WI38 (cell line): ENCODE measurements around the gene SCAI.
"Not testable (repeated sequence)": the region's sequence is repeated elsewhere in the genome, so short reads cannot be mapped to it uniquely, and the experiment has no call there.

Source experiments
- H3K4me3 ChIP-seq: 2 replicates; pipeline ENCODE4 v1.5.1; 2011; ENCODE audit warnings: low read depth, mild to moderate bottlenecking, control low read depth, low read length
- CTCF ChIP-seq: IDR thresholded peaks from 2 replicates; pipeline ENCODE4 v1.5.1; 2012; ENCODE audit warnings: low read depth, mild to moderate bottlenecking, control low read depth, low read length

Gene SCAI

GRCh38 chr9:124964604-124965003 lies 178.7 kb downstream of the SCAI start:
- H3K4me3 ChIP-seq = no peak overlapping the region
- no peak for TF ChIP-seq CTCF

- H3K4me3 ChIP-seq = no peak overlapping the region
- no peak for TF ChIP-seq CTCF
Measured at GRCh38 chr9:124964056-124964455, 179.3 kb downstream of the SCAI start.

GRCh38 chr9:124960409-124960752 lies 182.9 kb downstream of the SCAI start:
- no peak overlapping the region for H3K4me3 ChIP-seq
- no peak for TF ChIP-seq CTCF

- not testable (repeated sequence) for H3K4me3 ChIP-seq
Measured at GRCh38 chr9:124959671-124960408, 183.5 kb downstream of the SCAI start.

GRCh38 chr9:124954255-124954654 lies 189.1 kb downstream of the SCAI start:
- no peak overlapping the region for H3K4me3 ChIP-seq
- no peak for TF ChIP-seq CTCF

- TF ChIP-seq CTCF = no peak
- H3K4me3 ChIP-seq = no peak overlapping the region
Measured at GRCh38 chr9:124950050-124950718, 193.1 kb downstream of the SCAI start.

GRCh38 chr9:124949387-124949786 lies 193.9 kb downstream of the SCAI start:
- TF ChIP-seq CTCF = no peak

More at GRCh38 chr9:124949387-124949786, 193.9 kb downstream of the SCAI start:
- no peak overlapping the region for H3K4me3 ChIP-seq
